ENCODE measurements around the gene TTLL10.

Gene TTLL10

GRCh38 chr1:1176931-1177330 is 3.3 kb downstream of the TTLL10 start:
- DNase-seq (ENCODE audit: low read depth, low spot score) = no peak
- H3K27me3 ChIP-seq (ENCODE audit: insufficient read depth, insufficient read length) = peaks cover 10% of the 10 kb centered on the region
- peaks cover 6% of the 10 kb centered on the region for H3K4me1 ChIP-seq (ENCODE audit: insufficient read depth, insufficient read length)

GRCh38 chr1:1177452-1178206 is 3.9 kb downstream of the TTLL10 start:
- Histone ChIP-seq H3K9ac (ENCODE audit: insufficient read length, low read depth) (no peak overlapping the region), H3K9me3 (ENCODE audit: insufficient read depth, low read length) (no peaks in the 10 kb centered on the region), H3K27me3 (ENCODE audit: insufficient read depth, insufficient read length) (peaks cover 10% of the 10 kb centered on the region), H3K4me1 (ENCODE audit: insufficient read depth, insufficient read length) (peaks cover 8% of the 10 kb centered on the region), H3K36me3 (ENCODE audit: insufficient read depth, insufficient read length, low read length) (no peaks in the 10 kb centered on the region), H3K4me3 (ENCODE audit: insufficient read length, low read depth) (no peak overlapping the region)
- DNase-seq (ENCODE audit: low read depth, low spot score) = no peak
- TF ChIP-seq YY1 (IDR thresholded peaks at IDR 0.05; ENCODE audit: insufficient read depth, insufficient read length) (no peak), SUZ12 (IDR thresholded peaks at IDR 0.05; ENCODE audit: extremely low read depth, insufficient read depth, insufficient read length) (no peak), ZNF274 (IDR thresholded peaks at IDR 0.05; ENCODE audit: low read depth, low read length) (no peak)

More at GRCh38 chr1:1176931-1177330, 3.3 kb downstream of the TTLL10 start:
- H3K4me3 ChIP-seq (ENCODE audit: insufficient read length, low read depth) = no peak overlapping the region
- H3K36me3 ChIP-seq (ENCODE audit: insufficient read depth, insufficient read length, low read length) = no peaks in the 10 kb centered on the region
- H3K9ac ChIP-seq (ENCODE audit: insufficient read length, low read depth) = no peak overlapping the region
- TF ChIP-seq YY1 (IDR thresholded peaks at IDR 0.05; ENCODE audit: insufficient read depth, insufficient read length) = no peak
- no peak for TF ChIP-seq ZNF274 (IDR thresholded peaks at IDR 0.05; ENCODE audit: low read depth, low read length)
- TF ChIP-seq SUZ12 (IDR thresholded peaks at IDR 0.05; ENCODE audit: extremely low read depth, insufficient read depth, insufficient read length) = no peak
- no peaks in the 10 kb centered on the region for H3K9me3 ChIP-seq (ENCODE audit: insufficient read depth, low read length)

- DNase-seq (ENCODE audit: low read depth, low spot score) = no peak
- TF ChIP-seq ZNF274 (IDR thresholded peaks at IDR 0.05; ENCODE audit: low read depth, low read length) (no peak), YY1 (IDR thresholded peaks at IDR 0.05; ENCODE audit: insufficient read depth, insufficient read length) (no peak), SUZ12 (IDR thresholded peaks at IDR 0.05; ENCODE audit: extremely low read depth, insufficient read depth, insufficient read length) (no peak)
- Histone ChIP-seq H3K9ac (ENCODE audit: insufficient read length, low read depth) (no peak overlapping the region), H3K4me1 (ENCODE audit: insufficient read depth, insufficient read length) (peaks cover 5% of the 10 kb centered on the region), H3K27me3 (ENCODE audit: insufficient read depth, insufficient read length) (peaks cover 10% of the 10 kb centered on the region), H3K9me3 (ENCODE audit: insufficient read depth, low read length) (no peaks in the 10 kb centered on the region), H3K36me3 (ENCODE audit: insufficient read depth, insufficient read length, low read length) (no peaks in the 10 kb centered on the region), H3K4me3 (ENCODE audit: insufficient read length, low read depth) (no peak overlapping the region)
These were observed 5.2 kb downstream of the TTLL10 start for GRCh38 chr1:1178794-1179331.

- Histone ChIP-seq H3K9me3 (ENCODE audit: insufficient read depth, low read length) (no peaks in the 10 kb centered on the region), H3K36me3 (ENCODE audit: insufficient read depth, insufficient read length, low read length) (no peaks in the 10 kb centered on the region), H3K4me1 (ENCODE audit: insufficient read depth, insufficient read length) (peaks cover 5% of the 10 kb centered on the region), H3K27me3 (ENCODE audit: insufficient read depth, insufficient read length) (peaks cover 10% of the 10 kb centered on the region), H3K9ac (ENCODE audit: insufficient read length, low read depth) (no peak overlapping the region), H3K4me3 (ENCODE audit: insufficient read length, low read depth) (no peak overlapping the region)
- TF ChIP-seq ZNF274 (IDR thresholded peaks at IDR 0.05; ENCODE audit: low read depth, low read length) (no peak), SUZ12 (IDR thresholded peaks at IDR 0.05; ENCODE audit: extremely low read depth, insufficient read depth, insufficient read length) (no peak), YY1 (IDR thresholded peaks at IDR 0.05; ENCODE audit: insufficient read depth, insufficient read length) (no peak)
- DNase-seq (ENCODE audit: low read depth, low spot score) = no peak
These were observed 5.8 kb downstream of the TTLL10 start for GRCh38 chr1:1179346-1179982.

DNA sequence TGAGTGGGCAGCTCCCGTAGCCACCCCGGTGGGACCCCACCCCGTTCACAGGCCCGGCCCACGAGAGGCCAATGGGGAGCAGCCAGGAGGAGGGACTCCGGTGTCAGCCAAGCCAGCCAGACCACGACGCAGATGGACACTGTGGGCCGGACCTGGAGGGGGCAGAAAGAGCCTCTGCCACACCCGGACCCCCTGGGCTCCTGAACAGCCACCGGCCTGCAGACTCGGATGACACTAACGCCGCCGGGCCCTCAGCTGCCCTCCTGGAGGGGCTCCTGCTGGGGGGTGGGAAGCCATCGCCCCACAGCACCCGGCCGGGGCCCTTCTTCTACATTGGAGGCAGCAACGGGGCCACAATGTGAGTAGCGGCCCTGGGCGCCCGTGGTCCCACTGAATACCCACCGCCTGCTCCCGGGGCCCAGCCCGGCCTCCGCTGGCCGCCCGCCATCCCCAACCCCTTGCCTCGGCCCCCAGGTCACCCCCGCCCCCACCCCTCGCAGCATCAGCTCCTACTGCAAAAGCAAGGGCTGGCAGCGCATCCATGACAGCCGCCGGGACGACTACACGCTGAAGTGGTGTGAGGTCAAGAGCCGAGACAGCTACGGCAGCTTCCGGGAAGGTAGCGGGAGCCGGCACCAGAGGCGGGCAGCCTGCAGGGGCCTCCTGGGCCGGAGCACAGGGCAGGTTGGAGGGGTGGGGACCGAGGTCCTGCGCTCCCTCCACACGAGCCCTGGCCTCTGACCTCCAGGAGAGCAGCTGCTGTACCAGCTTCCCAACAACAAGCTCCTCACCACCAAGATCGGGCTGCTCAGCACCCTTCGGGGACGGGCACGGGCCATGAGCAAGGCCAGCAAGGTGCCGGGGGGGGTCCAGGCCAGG is 6.5 kb downstream of the TTLL10 start:
- Histone ChIP-seq H3K9ac (ENCODE audit: insufficient read length, low read depth) (no peak overlapping the region), H3K27me3 (ENCODE audit: insufficient read depth, insufficient read length) (peaks cover 10% of the 10 kb centered on the region), H3K9me3 (ENCODE audit: insufficient read depth, low read length) (no peaks in the 10 kb centered on the region), H3K4me3 (ENCODE audit: insufficient read length, low read depth) (no peak overlapping the region), H3K4me1 (ENCODE audit: insufficient read depth, insufficient read length) (peaks cover 5% of the 10 kb centered on the region), H3K36me3 (ENCODE audit: insufficient read depth, insufficient read length, low read length) (no peaks in the 10 kb centered on the region)
- no peak for TF ChIP-seq YY1 (IDR thresholded peaks at IDR 0.05; ENCODE audit: insufficient read depth, insufficient read length)
- no peak for TF ChIP-seq ZNF274 (IDR thresholded peaks at IDR 0.05; ENCODE audit: low read depth, low read length)
- TF ChIP-seq SUZ12 (IDR thresholded peaks at IDR 0.05; ENCODE audit: extremely low read depth, insufficient read depth, insufficient read length) = no peak
- DNase-seq (ENCODE audit: low read depth, low spot score) = no peak

- TF ChIP-seq ZNF274 (IDR thresholded peaks at IDR 0.05; ENCODE audit: low read depth, low read length) (no peak), SUZ12 (IDR thresholded peaks at IDR 0.05; ENCODE audit: extremely low read depth, insufficient read depth, insufficient read length) (no peak), YY1 (IDR thresholded peaks at IDR 0.05; ENCODE audit: insufficient read depth, insufficient read length) (no peak)
- Histone ChIP-seq H3K9ac (ENCODE audit: insufficient read length, low read depth) (no peak overlapping the region), H3K36me3 (ENCODE audit: insufficient read depth, insufficient read length, low read length) (no peaks in the 10 kb centered on the region), H3K4me3 (ENCODE audit: insufficient read length, low read depth) (no peak overlapping the region), H3K27me3 (ENCODE audit: insufficient read depth, insufficient read length) (peaks cover 1% of the 10 kb centered on the region), H3K9me3 (ENCODE audit: insufficient read depth, low read length) (no peaks in the 10 kb centered on the region), H3K4me1 (ENCODE audit: insufficient read depth, insufficient read length) (peaks cover 5% of the 10 kb centered on the region)
- no peak for DNase-seq (ENCODE audit: low read depth, low spot score)
These were observed 7.7 kb downstream of the TTLL10 start for GRCh38 chr1:1181129-1181937.

Data from NT2/D1 (cell line).